CD4-positive, alpha-beta T cell (primary cell): ENCODE measurements around the gene FMNL1. TPM values are rescaled to one million over a fixed set of nuclear protein-coding genes. Genes with fewer than 3 reads are reported as not detected.

Source experiments
- ATAC-seq: fragments of 200-7000 bp; cut with Tn5 transposase; one replicate; pipeline ENCODE4 v1.10.0; 2022; ENCODE audit warnings: mild to moderate bottlenecking; ENCODE audit not compliant: poor library complexity
- CTCF ChIA-PET: fragments of 350-600 bp; sonication (Branson Sonifier 250); formaldehyde crosslinking; loops from one replicate; lab custom pipeline; 2021; ENCODE audit warnings: antibody characterized with exemption, inconsistent platforms; lab: Charles Lee
- POLR2A ChIA-PET: fragments of 350-600 bp; sonication (Branson Sonifier 250); formaldehyde crosslinking; loops from one replicate; lab custom pipeline; 2021; ENCODE audit warnings: antibody characterized with exemption, inconsistent platforms; lab: Charles Lee
- DNase-seq, 14 experiments: peaks; one replicate each; pipeline ENCODE4 v3.0.0-alpha.2; 2013 to 2020; ENCODE audit warnings: mixed read lengths in 2 of 14
- H3K27ac ChIP-seq, 2 donors: one replicate each; pipeline versions ENCODE4 v1.5.1 to v1.7.0; 2013; ENCODE audit warnings: low read length in 2 of 2, low read depth in 1 of 2, mild to moderate bottlenecking in 1 of 2
- H3K27me3 ChIP-seq, 2 experiments: 1 replicate in 1 of 2; 2 replicates in 1 of 2; pipeline versions ENCODE4 v1.6.1 to v1.7.0; 2013; ENCODE audit warnings: low read length in 2 of 2, control low read depth in 1 of 2, mild to moderate bottlenecking in 1 of 2, moderate library complexity in 1 of 2; ENCODE audit not compliant: insufficient read depth in 2 of 2, control insufficient read depth in 1 of 2
- H3K36me3 ChIP-seq: one replicate; pipeline ENCODE4 v1.6.1; 2013; ENCODE audit warnings: low read length, control low read depth; ENCODE audit not compliant: insufficient read depth
- H3K4me1 ChIP-seq: one replicate; pipeline ENCODE4 v1.6.1; 2013; ENCODE audit warnings: low read length, control low read depth; ENCODE audit not compliant: insufficient read depth
- H3K4me3 ChIP-seq: one replicate; pipeline ENCODE4 v1.5.1; 2013; ENCODE audit warnings: mild to moderate bottlenecking, low read length, moderate library complexity
- H3K9me3 ChIP-seq, 2 experiments: 1 replicate in 1 of 2; 2 replicates in 1 of 2; pipeline versions ENCODE4 v1.6.1 to v1.7.0; 2013; ENCODE audit warnings: low read length in 2 of 2, mild to moderate bottlenecking in 2 of 2, control low read depth in 1 of 2, moderate library complexity in 1 of 2; ENCODE audit not compliant: control insufficient read depth in 1 of 2, insufficient read depth in 1 of 2
- H3K27ac Mint-ChIP-seq: one replicate; pipeline ENCODE4 v1.8.0; 2020; ENCODE audit warnings: mixed read lengths
- H3K27me3 Mint-ChIP-seq: one replicate; pipeline ENCODE4 v1.8.0; 2021; ENCODE audit warnings: mixed read lengths
- H3K36me3 Mint-ChIP-seq: one replicate; pipeline ENCODE4 v1.8.0; 2021; ENCODE audit warnings: low read depth, mixed read lengths
- H3K4me1 Mint-ChIP-seq: one replicate; pipeline ENCODE4 v1.8.0; 2021; ENCODE audit warnings: low read depth, mixed read lengths
- H3K4me3 Mint-ChIP-seq: one replicate; pipeline ENCODE4 v1.8.0; 2020; ENCODE audit warnings: mild to moderate bottlenecking, mixed read lengths
- H3K9me3 Mint-ChIP-seq: one replicate; pipeline ENCODE4 v1.8.0; 2020; ENCODE audit warnings: mixed read lengths
- CTCF ChIP-seq: fragments of 200-600 bp; IDR thresholded peaks from one replicate; pipeline ENCODE4 v1.8.0; 2022; ENCODE audit warnings: antibody characterized with exemption, mild to moderate bottlenecking
- intact Hi-C, 2 experiments: fragments of 100-400 bp; cut with DNase I in 1 of 2; cut with micrococcal nuclease in 1 of 2; formaldehyde crosslinking; loops; one replicate each; pipeline versions ENCODE4 v1.15.1 to v1.9.0; 2023 to 2025; cut with DNase I, micrococcal nuclease
- total RNA-seq, 174 experiments: library from RNA in 2 of 174; stranded (reverse) in 2 of 174; gene quantifications; one replicate each; pipeline ENCODE4 v1.2.3 and lab custom pipeline; 2021 to 2026

The FMNL1 gene
- total RNA-seq, 2 experiments from 2014 or later, result 378 to 387 TPM

- TF ChIP-seq CTCF, result no peak
- POLR2A ChIA-PET, result interaction anchor here (1.6 kb wide), 1 partner anchor 34 kb away, joined by 6 read pairs; no protein-coding TSS in a partner anchor
- no peaks in the 10 kb centered on the region for H3K27me3 Mint-ChIP-seq
- H3K4me3 Mint-ChIP-seq, result no peak overlapping the region
- no peak overlapping the region for H3K4me3 ChIP-seq
- no peaks in the 10 kb centered on the region for H3K9me3 ChIP-seq
- H3K27ac ChIP-seq, result no peak overlapping the region
- no peaks in the 10 kb centered on the region for H3K9me3 Mint-ChIP-seq
- no peak for DNase-seq
- CTCF ChIA-PET, result interaction anchor here (2.7 kb wide), 1 partner anchor 49 kb away, joined by 11 read pairs; the partner anchor contains the start of gene ACBD4
- ATAC-seq, result no peak
- intact Hi-C loops, result no loop called here
- H3K36me3 ChIP-seq, result no peaks in the 10 kb centered on the region
- H3K27me3 ChIP-seq, result no peaks in the 10 kb centered on the region
- H3K27ac Mint-ChIP-seq, result no peak overlapping the region
- H3K36me3 Mint-ChIP-seq, result no peaks in the 10 kb centered on the region
- no peaks in the 10 kb centered on the region for H3K4me1 Mint-ChIP-seq
- H3K4me1 ChIP-seq, result no peaks in the 10 kb centered on the region
These were observed 37.5 kb upstream of the FMNL1 start for GRCh38 chr17:45184144-45184543.

- Histone ChIP-seq H3K4me3 (no peak overlapping the region), H3K36me3 (no peaks in the 10 kb centered on the region), H3K27ac (no peak overlapping the region), H3K4me1 (no peaks in the 10 kb centered on the region), H3K27me3 (no peaks in the 10 kb centered on the region), H3K9me3 (no peaks in the 10 kb centered on the region)
- DNase-seq, result no peak
- no peaks in the 10 kb centered on the region for H3K4me1 Mint-ChIP-seq
- ChIA-PET CTCF (no interaction called here), POLR2A (no interaction called here)
- no peak overlapping the region for H3K27ac Mint-ChIP-seq
- intact Hi-C loops, result no loop called here
- H3K9me3 Mint-ChIP-seq, result no peaks in the 10 kb centered on the region
- no peak for TF ChIP-seq CTCF
- no peaks in the 10 kb centered on the region for H3K36me3 Mint-ChIP-seq
- ATAC-seq, result no peak
- H3K27me3 Mint-ChIP-seq, result no peaks in the 10 kb centered on the region
- H3K4me3 Mint-ChIP-seq, result no peak overlapping the region
These were observed 34.8 kb upstream of the FMNL1 start for GRCh38 chr17:45186801-45187354.

GRCh38 chr17:45189009-45189408, 32.7 kb upstream of the FMNL1 start:
- ATAC-seq (no peak), DNase-seq (no peak)
- Mint-ChIP-seq H3K27ac (no peak overlapping the region), H3K9me3 (no peaks in the 10 kb centered on the region), H3K36me3 (no peaks in the 10 kb centered on the region), H3K4me1 (no peaks in the 10 kb centered on the region), H3K27me3 (no peaks in the 10 kb centered on the region), H3K4me3 (no peak overlapping the region)
- no peaks in the 10 kb centered on the region for H3K27me3 ChIP-seq
- no peaks in the 10 kb centered on the region for H3K4me1 ChIP-seq
- no peaks in the 10 kb centered on the region for H3K9me3 ChIP-seq
- intact Hi-C loops, result no loop called here
- no peak for TF ChIP-seq CTCF
- ChIA-PET POLR2A (interaction anchor here (1.1 kb wide), 1 partner anchor 32 kb away, joined by 3 read pairs; no protein-coding TSS in a partner anchor), CTCF (interaction anchor here (1.8 to 2.3 kb wide), 3 partner anchors 9 to 88 kb away, joined by 6 to 9 read pairs (median 8); partner anchors contain the start of gene ACBD4)
- no peak overlapping the region for H3K4me3 ChIP-seq
- H3K27ac ChIP-seq, result no peak overlapping the region
- no peaks in the 10 kb centered on the region for H3K36me3 ChIP-seq
